HepG2 (cell line): ENCODE data around the gene RAB11FIP5. TPM values are rescaled to one million over a fixed set of nuclear protein-coding genes. Genes with fewer than 3 reads are reported as not detected.

ENCODE experiments used
- GTF2F1 ChIP-seq: fragments of 150-350 bp; IDR thresholded peaks from 2 replicates; pipeline ENCODE4 v1.6.1; 2014; ENCODE audit warnings: low read length
- THAP11 ChIP-seq: IDR thresholded peaks from 2 replicates; pipeline ENCODE4 v1.6.1; 2016; ENCODE audit warnings: missing biosample characterization, missing genetic modification reagents
- ZFY ChIP-seq: sonication (generic); formaldehyde crosslinking; IDR thresholded peaks from 2 replicates; pipeline ENCODE4 v1.4.0; 2020; ENCODE audit warnings: missing genetic modification reagents
- ZKSCAN5 ChIP-seq: sonication (generic); formaldehyde crosslinking; IDR thresholded peaks from 2 replicates; pipeline ENCODE4 v1.5.1; 2020; ENCODE audit warnings: mild to moderate bottlenecking, missing genetic modification reagents
- ZMYM3 ChIP-seq: sonication (generic); formaldehyde crosslinking; IDR thresholded peaks from 2 replicates; pipeline ENCODE4 v1.5.1; 2020; ENCODE audit warnings: mild to moderate bottlenecking, missing genetic modification reagents
- polyA plus RNA-seq, 8 experiments: library from polyadenylated mRNA; depleted of rRNA in 3 of 8; stranded (reverse) in 7 of 8; unstranded in 1 of 8; fragments of >200 nt; fragmentation: Illumina TruSeq in 4 of 8; extraction: Trizol in 4 of 8; gene quantifications; 2 replicates each; pipeline versions ENCODE4 v1.2.1 to v1.2.3, GENCODE V29; 2011 to 2016; ENCODE audit warnings: low read depth in 4 of 8, missing spikeins in 1 of 8, mixed read lengths in 1 of 8; ENCODE audit not compliant: insufficient read depth in 1 of 8
- total RNA-seq, 5 experiments: library from RNA; depleted of rRNA; stranded (reverse); fragments of >200 nt; fragmentation: Illumina TruSeq; extraction: Trizol; gene quantifications; 2 replicates each; pipeline ENCODE4 v1.2.3, GENCODE V29; 2016; ENCODE audit warnings: low read depth in 1 of 5
- TF ChIP-seq, protein P1 (sequence below): sonication (generic); formaldehyde crosslinking; IDR thresholded peaks from 2 replicates; pipeline ENCODE4 v1.5.0; 2020; ENCODE audit warnings: mild to moderate bottlenecking, missing genetic modification reagents, borderline replicate concordance
- TF ChIP-seq, protein P2 (sequence below): IDR thresholded peaks from 2 replicates; pipeline ENCODE4 v1.6.1; 2016; ENCODE audit warnings: low read depth
- TF ChIP-seq, protein P3 (sequence below): sonication (generic); formaldehyde crosslinking; IDR thresholded peaks from 2 replicates; pipeline ENCODE4 v1.5.0; 2020; ENCODE audit warnings: mild to moderate bottlenecking, missing genetic modification reagents, borderline replicate concordance
- TF ChIP-seq, protein P4 (sequence below): sonication (generic); formaldehyde crosslinking; IDR thresholded peaks from 2 replicates; pipeline ENCODE4 v1.4.0; 2020; ENCODE audit warnings: missing genetic modification reagents

Gene RAB11FIP5
- total and polyA plus RNA-seq, 2 of the 13 experiments (the other 11 are each of a cell fraction or from before 2014, with no cell fraction given): 9.4 to 22.9 TPM

DNA sequence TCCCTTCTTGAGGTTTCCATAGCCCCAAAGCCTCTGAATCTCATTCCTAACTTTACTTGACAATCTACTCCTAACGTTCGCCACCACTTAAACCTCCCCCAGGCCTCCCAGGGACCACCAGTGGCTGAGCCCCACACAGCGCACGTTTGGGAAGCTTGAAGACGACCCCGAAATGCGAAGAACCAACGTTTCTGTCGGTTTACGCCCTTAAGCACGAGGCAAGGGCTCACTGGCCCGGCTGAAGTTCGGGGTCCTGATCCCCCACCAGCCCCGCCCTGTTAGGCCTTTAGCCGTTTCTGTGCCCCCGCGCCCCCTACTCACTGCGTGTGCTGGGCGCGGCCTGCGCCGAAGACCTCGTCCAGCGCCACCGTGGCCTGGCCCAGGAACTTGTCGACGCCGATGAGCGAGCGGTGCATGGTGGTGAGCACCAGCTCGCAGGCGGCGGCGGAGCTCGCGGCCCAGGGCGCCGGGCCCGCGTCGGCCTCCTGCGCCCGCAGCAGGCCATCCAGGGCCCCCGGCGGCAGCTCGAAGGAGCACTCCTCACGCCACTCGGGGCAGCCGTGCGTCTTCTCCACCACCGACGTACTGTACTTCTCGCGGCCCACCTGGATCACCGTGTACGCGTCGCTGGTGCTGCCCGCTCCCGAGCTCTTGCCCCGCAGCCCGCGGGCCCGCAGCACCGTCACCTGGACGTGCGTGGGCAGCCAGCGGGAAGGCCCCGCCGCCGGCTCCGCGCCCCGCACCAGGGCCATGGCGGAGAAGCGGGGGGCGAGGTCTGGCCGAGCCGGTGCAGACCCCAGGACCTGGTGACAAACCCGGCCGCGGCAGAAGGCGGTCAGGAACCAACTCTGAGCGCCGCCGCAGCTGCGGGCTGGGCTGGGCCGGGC, 479 bp downstream of the RAB11FIP5 start (continued):
- TF ChIP-seq, protein P1, sequence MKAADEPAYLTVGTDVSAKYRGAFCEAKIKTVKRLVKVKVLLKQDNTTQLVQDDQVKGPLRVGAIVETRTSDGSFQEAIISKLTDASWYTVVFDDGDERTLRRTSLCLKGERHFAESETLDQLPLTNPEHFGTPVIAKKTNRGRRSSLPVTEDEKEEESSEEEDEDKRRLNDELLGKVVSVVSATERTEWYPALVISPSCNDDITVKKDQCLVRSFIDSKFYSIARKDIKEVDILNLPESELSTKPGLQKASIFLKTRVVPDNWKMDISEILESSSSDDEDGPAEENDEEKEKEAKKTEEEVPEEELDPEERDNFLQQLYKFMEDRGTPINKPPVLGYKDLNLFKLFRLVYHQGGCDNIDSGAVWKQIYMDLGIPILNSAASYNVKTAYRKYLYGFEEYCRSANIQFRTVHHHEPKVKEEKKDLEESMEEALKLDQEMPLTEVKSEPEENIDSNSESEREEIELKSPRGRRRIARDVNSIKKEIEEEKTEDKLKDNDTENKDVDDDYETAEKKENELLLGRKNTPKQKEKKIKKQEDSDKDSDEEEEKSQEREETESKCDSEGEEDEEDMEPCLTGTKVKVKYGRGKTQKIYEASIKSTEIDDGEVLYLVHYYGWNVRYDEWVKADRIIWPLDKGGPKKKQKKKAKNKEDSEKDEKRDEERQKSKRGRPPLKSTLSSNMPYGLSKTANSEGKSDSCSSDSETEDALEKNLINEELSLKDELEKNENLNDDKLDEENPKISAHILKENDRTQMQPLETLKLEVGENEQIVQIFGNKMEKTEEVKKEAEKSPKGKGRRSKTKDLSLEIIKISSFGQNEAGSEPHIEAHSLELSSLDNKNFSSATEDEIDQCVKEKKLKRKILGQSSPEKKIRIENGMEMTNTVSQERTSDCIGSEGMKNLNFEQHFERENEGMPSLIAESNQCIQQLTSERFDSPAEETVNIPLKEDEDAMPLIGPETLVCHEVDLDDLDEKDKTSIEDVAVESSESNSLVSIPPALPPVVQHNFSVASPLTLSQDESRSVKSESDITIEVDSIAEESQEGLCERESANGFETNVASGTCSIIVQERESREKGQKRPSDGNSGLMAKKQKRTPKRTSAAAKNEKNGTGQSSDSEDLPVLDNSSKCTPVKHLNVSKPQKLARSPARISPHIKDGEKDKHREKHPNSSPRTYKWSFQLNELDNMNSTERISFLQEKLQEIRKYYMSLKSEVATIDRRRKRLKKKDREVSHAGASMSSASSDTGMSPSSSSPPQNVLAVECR (CRISPR knock-in tag): peak; percentile 17
- TF ChIP-seq ZMYM3 (CRISPR knock-in tag) (no peak), ZKSCAN5 (CRISPR knock-in tag) (no peak), THAP11 (peak; percentile 44), ZFY (CRISPR knock-in tag) (peak; percentile 96), GTF2F1 (no peak)
- TF ChIP-seq, protein P2, sequence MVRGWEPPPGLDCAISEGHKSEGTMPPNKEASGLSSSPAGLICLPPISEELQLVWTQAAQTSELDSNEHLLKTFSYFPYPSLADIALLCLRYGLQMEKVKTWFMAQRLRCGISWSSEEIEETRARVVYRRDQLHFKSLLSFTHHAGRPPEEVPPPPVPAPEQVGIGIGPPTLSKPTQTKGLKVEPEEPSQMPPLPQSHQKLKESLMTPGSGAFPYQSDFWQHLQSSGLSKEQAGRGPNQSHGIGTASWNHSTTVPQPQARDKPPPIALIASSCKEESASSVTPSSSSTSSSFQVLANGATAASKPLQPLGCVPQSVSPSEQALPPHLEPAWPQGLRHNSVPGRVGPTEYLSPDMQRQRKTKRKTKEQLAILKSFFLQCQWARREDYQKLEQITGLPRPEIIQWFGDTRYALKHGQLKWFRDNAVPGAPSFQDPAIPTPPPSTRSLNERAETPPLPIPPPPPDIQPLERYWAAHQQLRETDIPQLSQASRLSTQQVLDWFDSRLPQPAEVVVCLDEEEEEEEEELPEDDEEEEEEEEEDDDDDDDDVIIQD (CRISPR knock-in tag): no peak
- TF ChIP-seq, protein P3, sequence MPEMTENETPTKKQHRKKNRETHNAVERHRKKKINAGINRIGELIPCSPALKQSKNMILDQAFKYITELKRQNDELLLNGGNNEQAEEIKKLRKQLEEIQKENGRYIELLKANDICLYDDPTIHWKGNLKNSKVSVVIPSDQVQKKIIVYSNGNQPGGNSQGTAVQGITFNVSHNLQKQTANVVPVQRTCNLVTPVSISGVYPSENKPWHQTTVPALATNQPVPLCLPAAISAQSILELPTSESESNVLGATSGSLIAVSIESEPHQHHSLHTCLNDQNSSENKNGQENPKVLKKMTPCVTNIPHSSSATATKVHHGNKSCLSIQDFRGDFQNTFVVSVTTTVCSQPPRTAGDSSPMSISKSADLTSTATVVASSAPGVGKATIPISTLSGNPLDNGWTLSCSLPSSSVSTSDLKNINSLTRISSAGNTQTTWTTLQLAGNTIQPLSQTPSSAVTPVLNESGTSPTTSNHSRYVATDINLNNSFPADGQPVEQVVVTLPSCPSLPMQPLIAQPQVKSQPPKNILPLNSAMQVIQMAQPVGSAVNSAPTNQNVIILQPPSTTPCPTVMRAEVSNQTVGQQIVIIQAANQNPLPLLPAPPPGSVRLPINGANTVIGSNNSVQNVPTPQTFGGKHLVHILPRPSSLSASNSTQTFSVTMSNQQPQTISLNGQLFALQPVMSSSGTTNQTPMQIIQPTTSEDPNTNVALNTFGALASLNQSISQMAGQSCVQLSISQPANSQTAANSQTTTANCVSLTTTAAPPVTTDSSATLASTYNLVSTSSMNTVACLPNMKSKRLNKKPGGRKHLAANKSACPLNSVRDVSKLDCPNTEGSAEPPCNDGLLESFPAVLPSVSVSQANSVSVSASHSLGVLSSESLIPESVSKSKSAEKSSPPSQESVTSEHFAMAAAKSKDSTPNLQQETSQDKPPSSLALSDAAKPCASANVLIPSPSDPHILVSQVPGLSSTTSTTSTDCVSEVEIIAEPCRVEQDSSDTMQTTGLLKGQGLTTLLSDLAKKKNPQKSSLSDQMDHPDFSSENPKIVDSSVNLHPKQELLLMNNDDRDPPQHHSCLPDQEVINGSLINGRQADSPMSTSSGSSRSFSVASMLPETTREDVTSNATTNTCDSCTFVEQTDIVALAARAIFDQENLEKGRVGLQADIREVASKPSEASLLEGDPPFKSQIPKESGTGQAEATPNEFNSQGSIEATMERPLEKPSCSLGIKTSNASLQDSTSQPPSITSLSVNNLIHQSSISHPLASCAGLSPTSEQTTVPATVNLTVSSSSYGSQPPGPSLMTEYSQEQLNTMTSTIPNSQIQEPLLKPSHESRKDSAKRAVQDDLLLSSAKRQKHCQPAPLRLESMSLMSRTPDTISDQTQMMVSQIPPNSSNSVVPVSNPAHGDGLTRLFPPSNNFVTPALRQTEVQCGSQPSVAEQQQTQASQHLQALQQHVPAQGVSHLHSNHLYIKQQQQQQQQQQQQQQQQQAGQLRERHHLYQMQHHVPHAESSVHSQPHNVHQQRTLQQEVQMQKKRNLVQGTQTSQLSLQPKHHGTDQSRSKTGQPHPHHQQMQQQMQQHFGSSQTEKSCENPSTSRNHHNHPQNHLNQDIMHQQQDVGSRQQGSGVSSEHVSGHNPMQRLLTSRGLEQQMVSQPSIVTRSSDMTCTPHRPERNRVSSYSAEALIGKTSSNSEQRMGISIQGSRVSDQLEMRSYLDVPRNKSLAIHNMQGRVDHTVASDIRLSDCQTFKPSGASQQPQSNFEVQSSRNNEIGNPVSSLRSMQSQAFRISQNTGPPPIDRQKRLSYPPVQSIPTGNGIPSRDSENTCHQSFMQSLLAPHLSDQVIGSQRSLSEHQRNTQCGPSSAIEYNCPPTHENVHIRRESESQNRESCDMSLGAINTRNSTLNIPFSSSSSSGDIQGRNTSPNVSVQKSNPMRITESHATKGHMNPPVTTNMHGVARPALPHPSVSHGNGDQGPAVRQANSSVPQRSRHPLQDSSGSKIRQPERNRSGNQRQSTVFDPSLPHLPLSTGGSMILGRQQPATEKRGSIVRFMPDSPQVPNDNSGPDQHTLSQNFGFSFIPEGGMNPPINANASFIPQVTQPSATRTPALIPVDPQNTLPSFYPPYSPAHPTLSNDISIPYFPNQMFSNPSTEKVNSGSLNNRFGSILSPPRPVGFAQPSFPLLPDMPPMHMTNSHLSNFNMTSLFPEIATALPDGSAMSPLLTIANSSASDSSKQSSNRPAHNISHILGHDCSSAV (CRISPR knock-in tag): no peak
- TF ChIP-seq, protein P4, sequence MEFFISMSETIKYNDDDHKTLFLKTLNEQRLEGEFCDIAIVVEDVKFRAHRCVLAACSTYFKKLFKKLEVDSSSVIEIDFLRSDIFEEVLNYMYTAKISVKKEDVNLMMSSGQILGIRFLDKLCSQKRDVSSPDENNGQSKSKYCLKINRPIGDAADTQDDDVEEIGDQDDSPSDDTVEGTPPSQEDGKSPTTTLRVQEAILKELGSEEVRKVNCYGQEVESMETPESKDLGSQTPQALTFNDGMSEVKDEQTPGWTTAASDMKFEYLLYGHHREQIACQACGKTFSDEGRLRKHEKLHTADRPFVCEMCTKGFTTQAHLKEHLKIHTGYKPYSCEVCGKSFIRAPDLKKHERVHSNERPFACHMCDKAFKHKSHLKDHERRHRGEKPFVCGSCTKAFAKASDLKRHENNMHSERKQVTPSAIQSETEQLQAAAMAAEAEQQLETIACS (CRISPR knock-in tag): peak; percentile 32; the same call in 1 of the 2 replicates
